ENCODE results near the gene CMC1. TPM values are rescaled to one million over a fixed set of nuclear protein-coding genes. Genes with fewer than 3 reads are reported as not detected.

CMC1 gene
- total and polyA plus RNA-seq, 9 of the 15 experiments (the other 6 are each of a cell fraction or from before 2014, with no cell fraction given) = 15.9 to 74.6 (median 48.9) TPM

- no peaks in the 10 kb centered on the region for H3K4me1 ChIP-seq (replicated peaks in 1 of 2; ENCODE audit: control insufficient read depth in 2 of 2, insufficient read depth in 2 of 2, low read length in 2 of 2)
- ChIA-PET CTCF (ENCODE audit: low intra/inter-chr PET ratio) (no interaction called here), POLR2A (interaction anchor here (1.6 kb wide), 1 partner anchor 11 kb away, joined by 5 read pairs; the partner anchor contains the start of gene CMC1)
- intact Hi-C loops (cut with micrococcal nuclease) (no loop called here), in situ Hi-C loops (cut with MboI) (no loop called here)
- TF ChIP-seq MTA1 (IDR thresholded peaks at IDR 0.05; ENCODE audit: borderline replicate concordance) (no peak), ZNF175 (CRISPR knock-in tag; IDR thresholded peaks at IDR 0.05; ENCODE audit: low read depth) (no peak), PHB2 (IDR thresholded peaks at IDR 0.05; ENCODE audit: low read depth) (no peak), NR2F6 (CRISPR knock-in tag; IDR thresholded peaks at IDR 0.05) (no peak), U2AF1 (optimal IDR thresholded peaks at IDR 0.05; ENCODE audit: low read depth, low read length) (no peak), IRF2 (CRISPR knock-in tag; IDR thresholded peaks at IDR 0.05) (no peak), CBFA2T3 (IDR thresholded peaks at IDR 0.05) (no peak), RAD51 (IDR thresholded peaks at IDR 0.05; ENCODE audit: borderline replicate concordance, low read depth) (no peak), MECOM (CRISPR knock-in tag; IDR thresholded peaks at IDR 0.05) (no peak), PTBP1 (IDR thresholded peaks at IDR 0.05; ENCODE audit: low read depth, low read length) (no peak)
- TF ChIP-seq, protein P1, sequence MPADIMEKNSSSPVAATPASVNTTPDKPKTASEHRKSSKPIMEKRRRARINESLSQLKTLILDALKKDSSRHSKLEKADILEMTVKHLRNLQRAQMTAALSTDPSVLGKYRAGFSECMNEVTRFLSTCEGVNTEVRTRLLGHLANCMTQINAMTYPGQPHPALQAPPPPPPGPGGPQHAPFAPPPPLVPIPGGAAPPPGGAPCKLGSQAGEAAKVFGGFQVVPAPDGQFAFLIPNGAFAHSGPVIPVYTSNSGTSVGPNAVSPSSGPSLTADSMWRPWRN (IDR thresholded peaks at IDR 0.05; ENCODE audit: low read depth) = no peak
- TF ChIP-seq, protein P2, sequence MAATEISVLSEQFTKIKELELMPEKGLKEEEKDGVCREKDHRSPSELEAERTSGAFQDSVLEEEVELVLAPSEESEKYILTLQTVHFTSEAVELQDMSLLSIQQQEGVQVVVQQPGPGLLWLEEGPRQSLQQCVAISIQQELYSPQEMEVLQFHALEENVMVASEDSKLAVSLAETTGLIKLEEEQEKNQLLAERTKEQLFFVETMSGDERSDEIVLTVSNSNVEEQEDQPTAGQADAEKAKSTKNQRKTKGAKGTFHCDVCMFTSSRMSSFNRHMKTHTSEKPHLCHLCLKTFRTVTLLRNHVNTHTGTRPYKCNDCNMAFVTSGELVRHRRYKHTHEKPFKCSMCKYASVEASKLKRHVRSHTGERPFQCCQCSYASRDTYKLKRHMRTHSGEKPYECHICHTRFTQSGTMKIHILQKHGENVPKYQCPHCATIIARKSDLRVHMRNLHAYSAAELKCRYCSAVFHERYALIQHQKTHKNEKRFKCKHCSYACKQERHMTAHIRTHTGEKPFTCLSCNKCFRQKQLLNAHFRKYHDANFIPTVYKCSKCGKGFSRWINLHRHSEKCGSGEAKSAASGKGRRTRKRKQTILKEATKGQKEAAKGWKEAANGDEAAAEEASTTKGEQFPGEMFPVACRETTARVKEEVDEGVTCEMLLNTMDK (IDR thresholded peaks at IDR 0.05; ENCODE audit: borderline replicate concordance, insufficient read depth, low read depth, low read length, poor library complexity, severe bottlenecking) = no peak
- BruUV-seq (replicated peaks) = no TSS peak
- H3K4me2 ChIP-seq (ENCODE audit: insufficient read depth, low read length) = no peak overlapping the region
- no peak overlapping the region for H2AFZ ChIP-seq (ENCODE audit: low read depth, low read length)
- H3K27me3 ChIP-seq (ENCODE audit: control insufficient read depth in 2 of 2, insufficient read depth in 2 of 2, low read length in 2 of 2) = no peaks in the 10 kb centered on the region
- WGBS (ENCODE audit: insufficient coverage, low coverage, missing lambda C conversion rate) = 93% methylated on average over 3 of the region's 3 CpGs
- H3K9ac ChIP-seq (ENCODE audit: insufficient read depth in 1 of 2, low read depth in 2 of 2, low read length in 2 of 2) = no peak overlapping the region
- peaks cover 9% of the 10 kb centered on the region; the same call in 1 of the 3 replicates for H3K36me3 ChIP-seq (ENCODE audit: control insufficient read depth, insufficient read depth, low read length)
- H4K20me1 ChIP-seq (replicated peaks; ENCODE audit: control insufficient read depth, insufficient read depth, low read length) = peaks cover 9% of the 10 kb centered on the region; the same call in 1 of the 2 replicates
- no peaks in the 10 kb centered on the region for H3K9me1 ChIP-seq (ENCODE audit: control insufficient read depth, insufficient read depth, low read length)
- H3K27ac ChIP-seq (ENCODE audit: extremely low read depth, low read depth, low read length) = no peak overlapping the region
- ATAC-seq = no peak
- H3K79me2 ChIP-seq (ENCODE audit: control insufficient read depth, insufficient read depth, low read length) = peaks cover 58% of the 10 kb centered on the region
- no peak overlapping the region for H3K4me3 ChIP-seq
- H3K9me3 ChIP-seq (replicated peaks; ENCODE audit: control insufficient read depth, insufficient read depth, low read depth, low read length) = no peaks in the 10 kb centered on the region
- FAIRE-seq = no peak
- no peak for DNase-seq (ENCODE audit: extremely low read depth in 1 of 4, low spot score in 3 of 4)
These were observed 10.6 kb downstream of the CMC1 start for GRCh38 chr3:28252001-28252431.
